ENCODE measurements around the gene SLC36A1.

GRCh38 chr5:151449839-151450238, 2.4 kb downstream of the SLC36A1 start:
- TF ChIP-seq CTCF (optimal IDR thresholded peaks at IDR 0.05 in 1 of 3, IDR thresholded peaks at IDR 0.05 in 1 of 3, conservative IDR thresholded peaks at IDR 0.05 in 1 of 3; ENCODE audit: extremely low read depth in 1 of 3, insufficient read depth in 2 of 3, low read length in 3 of 3) (no peak), EZH2 (IDR thresholded peaks at IDR 0.05; ENCODE audit: low read length) (no peak)
